Measurements from ENCODE around the gene YIF1B. TPM values are rescaled to one million over a fixed set of nuclear protein-coding genes. Genes with fewer than 3 reads are reported as not detected.

YIF1B gene
- total and polyA plus RNA-seq, 2 experiments from 2014 or later, result 82.8 to 106 TPM

GRCh38 chr19:38274739-38275138, 41.0 kb downstream of the YIF1B start:
- no peak overlapping the region for H3K27ac Mint-ChIP-seq
- H3K4me2 ChIP-seq, result no peak overlapping the region
- TF ChIP-seq REST (IDR thresholded peaks at IDR 0.05; ENCODE audit: unreplicated experiment) (no peak), EZH2 (IDR thresholded peaks at IDR 0.05; ENCODE audit: low read depth, unreplicated experiment) (no peak), NANOG (IDR thresholded peaks at IDR 0.05; ENCODE audit: borderline replicate concordance) (no peak)
- H3K4me1 Mint-ChIP-seq, result peaks cover 7% of the 10 kb centered on the region; the same call in 2 of the 3 replicates
- H3K27me3 ChIP-seq (ENCODE audit: insufficient read depth), result no peaks in the 10 kb centered on the region
- peaks cover 17% of the 10 kb centered on the region; the same call in 2 of the 3 replicates for H3K36me3 Mint-ChIP-seq (ENCODE audit: low read depth)
- no peaks in the 10 kb centered on the region for H3K36me3 ChIP-seq (ENCODE audit: insufficient read depth)
- no peaks in the 10 kb centered on the region for H3K9me2 ChIP-seq (ENCODE audit: insufficient read depth)
- H3F3A ChIP-seq (replicated peaks; ENCODE audit: low read depth), result peaks cover 5% of the 10 kb centered on the region; the same call in 1 of the 2 replicates
- peaks cover 82% of the 10 kb centered on the region for H4K20me1 ChIP-seq (replicated peaks; ENCODE audit: insufficient read depth)
- no peak overlapping the region for H3K27ac ChIP-seq (ENCODE audit: low read depth)
- H2AFZ ChIP-seq, result no peak overlapping the region
- no peak for DNase-seq (ENCODE audit: low spot score)
- H3K27me3 Mint-ChIP-seq (ENCODE audit: insufficient read depth, low read depth, poor library complexity), result no peaks in the 10 kb centered on the region
- H3K79me2 ChIP-seq (replicated peaks; ENCODE audit: insufficient read depth), result peaks cover 100% of the 10 kb centered on the region
- no peaks in the 10 kb centered on the region for H3K9me3 Mint-ChIP-seq
- no peak for ATAC-seq
- no peak overlapping the region for H3K4me3 Mint-ChIP-seq
- H3K4me1 ChIP-seq (ENCODE audit: insufficient read depth), result peaks cover 4% of the 10 kb centered on the region
- no peak overlapping the region for H3K4me3 ChIP-seq

- H4K20me1 ChIP-seq (replicated peaks; ENCODE audit: insufficient read depth), result peaks cover 76% of the 10 kb centered on the region
- H3K4me1 ChIP-seq (ENCODE audit: insufficient read depth), result peaks cover 7% of the 10 kb centered on the region
- peaks cover 100% of the 10 kb centered on the region for H3K79me2 ChIP-seq (replicated peaks; ENCODE audit: insufficient read depth)
- no peak overlapping the region for H3K4me2 ChIP-seq
- no peaks in the 10 kb centered on the region for H3K9me3 Mint-ChIP-seq
- no peak for ATAC-seq
- H3K27me3 Mint-ChIP-seq (ENCODE audit: insufficient read depth, low read depth, poor library complexity), result no peaks in the 10 kb centered on the region
- no peaks in the 10 kb centered on the region for H3K27me3 ChIP-seq (ENCODE audit: insufficient read depth)
- H3K4me3 ChIP-seq, result no peak overlapping the region
- DNase-seq (ENCODE audit: low spot score), result no peak
- H3K4me3 Mint-ChIP-seq, result no peak overlapping the region
- peaks cover 10% of the 10 kb centered on the region; the same call in 2 of the 3 replicates for H3K4me1 Mint-ChIP-seq
- H3K27ac ChIP-seq (ENCODE audit: low read depth), result peak overlapping the region; percentile 56; the same call in 1 of the 2 replicates
- no peak overlapping the region for H2AFZ ChIP-seq
- H3K27ac Mint-ChIP-seq, result no peak overlapping the region
- H3F3A ChIP-seq (replicated peaks; ENCODE audit: low read depth), result peaks cover 9% of the 10 kb centered on the region; the same call in 1 of the 2 replicates
- no peaks in the 10 kb centered on the region for H3K9me2 ChIP-seq (ENCODE audit: insufficient read depth)
- H3K36me3 ChIP-seq (ENCODE audit: insufficient read depth), result no peaks in the 10 kb centered on the region
- H3K36me3 Mint-ChIP-seq (ENCODE audit: low read depth), result peaks cover 17% of the 10 kb centered on the region; the same call in 2 of the 3 replicates
- no peak for TF ChIP-seq ZNF114 (CRISPR knock-in tag; IDR thresholded peaks at IDR 0.05)
- TF ChIP-seq NANOG (IDR thresholded peaks at IDR 0.05; ENCODE audit: borderline replicate concordance), result no peak
- TF ChIP-seq EZH2 (IDR thresholded peaks at IDR 0.05; ENCODE audit: low read depth, unreplicated experiment), result no peak
- no peak for TF ChIP-seq ETS1 (IDR thresholded peaks at IDR 0.05)
- no peak for TF ChIP-seq JUNB (IDR thresholded peaks at IDR 0.05; ENCODE audit: unreplicated experiment)
- no peak for TF ChIP-seq REST (IDR thresholded peaks at IDR 0.05; ENCODE audit: unreplicated experiment)
These were observed 42.2 kb downstream of the YIF1B start for GRCh38 chr19:38273499-38273898.
